Gastroesophageal sphincter (tissue), 4 donors: ENCODE results near the gene BDNF. TPM values are rescaled to one million over a fixed set of nuclear protein-coding genes. Genes with fewer than 3 reads are reported as not detected.

Experiments
- ATAC-seq: fragments of 150-250 bp; one replicate; pipeline ENCODE4 v1.9.1; 2016; ENCODE audit warnings: mild to moderate bottlenecking, moderate library complexity
- H3K27ac ChIP-seq, 4 donors: fragments of 200-600 bp; sonication (generic) in 3 of 4; 1 replicate in 3 of 4; 2 replicates in 1 of 4; pipeline ENCODE4 v1.5.1; 2016 to 2019
- H3K27me3 ChIP-seq: fragments of 200-600 bp; sonication (generic); one replicate; pipeline ENCODE4 v1.5.1; 2019
- H3K36me3 ChIP-seq, 2 donors: fragments of 200-600 bp; sonication (generic); one replicate each; pipeline ENCODE4 v1.5.1; 2019; ENCODE audit warnings: control low read depth in 1 of 2
- H3K4me1 ChIP-seq, 3 donors: fragments of 200-600 bp; sonication (generic); 1 replicate in 2 of 3; 2 replicates in 1 of 3; pipeline ENCODE4 v1.5.1; 2016 to 2019; ENCODE audit warnings: control low read depth in 2 of 3
- H3K4me3 ChIP-seq, 2 donors: fragments of 200-600 bp; sonication (generic); one replicate each; pipeline ENCODE4 v1.5.1; 2019; ENCODE audit warnings: mild to moderate bottlenecking in 1 of 2, moderate library complexity in 1 of 2
- H3K9me3 ChIP-seq, 3 donors: fragments of 200-600 bp; sonication (generic); one replicate each; pipeline ENCODE4 v1.5.1; 2017 to 2019; ENCODE audit warnings: control low read depth in 2 of 3
- CTCF ChIP-seq, 4 experiments: fragments of 200-600 bp in 2 of 4; fragments of 450-650 bp in 2 of 4; sonication (generic) in 1 of 4; IDR thresholded peaks; one replicate each; pipeline ENCODE4 v1.5.1; 2017 to 2019; ENCODE audit warnings: antibody characterized with exemption in 4 of 4, mild to moderate bottlenecking in 2 of 4, moderate library complexity in 2 of 4
- EP300 ChIP-seq: sonication (generic); formaldehyde crosslinking; IDR thresholded peaks from one replicate; pipeline ENCODE4 v1.6.1; 2017; ENCODE audit warnings: antibody characterized with exemption, mild to moderate bottlenecking
- POLR2A ChIP-seq, 2 donors: fragments of 450-650 bp; IDR thresholded peaks; one replicate each; pipeline ENCODE4 v1.6.1; 2017; ENCODE audit warnings: antibody characterized with exemption in 2 of 2, mild to moderate bottlenecking in 2 of 2, moderate library complexity in 1 of 2
- POLR2AphosphoS5 ChIP-seq: sonication (generic); formaldehyde crosslinking; IDR thresholded peaks from one replicate; pipeline ENCODE4 v1.6.1; 2017; ENCODE audit warnings: antibody characterized with exemption
- WGBS, 2 donors: methylation state at CpG; one replicate each; pipeline ENCODE4 v1.1.5; 2018; ENCODE audit warnings: low coverage in 1 of 2; 5-methylcytosine and 5-hydroxymethylcytosine counted together
- total RNA-seq, 4 donors: library from RNA; depleted of rRNA; stranded (reverse); fragments of >200 nt; gene quantifications; one replicate each; pipeline ENCODE4 v1.1.0, GENCODE V29; 2016

Gene BDNF
- total RNA-seq, 4 donors from 2014 or later: 0.31 to 0.62 (median 0.37) TPM; not detected in 1

GRCh38 chr11:27625347-27625912 lies 74.8 kb downstream of the BDNF start:
- Histone ChIP-seq H3K27me3 (no peaks in the 10 kb centered on the region), H3K9me3 (no peaks in the 10 kb centered on the region), H3K36me3 (no peaks in the 10 kb centered on the region), H3K4me3 (no peak overlapping the region), H3K4me1 (no peaks in the 10 kb centered on the region), H3K27ac (no peak overlapping the region)
- TF ChIP-seq POLR2AphosphoS5: no peak
- TF ChIP-seq POLR2A (IDR thresholded peaks at IDR 0.05): no peak
- TF ChIP-seq CTCF (IDR thresholded peaks at IDR 0.05): no peak
- TF ChIP-seq EP300: no peak
- WGBS, 2 donors: 18% methylated on average over 1 of the region's 1 CpG; no CpG with 5 or more reads in 1 of the 2 donors
- ATAC-seq: no peak

GRCh38 chr11:27623945-27624523 lies 76.2 kb downstream of the BDNF start:
- no peaks in the 10 kb centered on the region for H3K9me3 ChIP-seq
- no peaks in the 10 kb centered on the region for H3K4me1 ChIP-seq
- WGBS, 2 donors: 68 to 69% methylated on average over 3 to 4 of the region's 5 CpGs
- H3K4me3 ChIP-seq: no peak overlapping the region
- H3K27ac ChIP-seq: no peak overlapping the region
- no peaks in the 10 kb centered on the region for H3K36me3 ChIP-seq
- ATAC-seq: no peak
- TF ChIP-seq POLR2A (IDR thresholded peaks at IDR 0.05) (no peak), POLR2AphosphoS5 (no peak), EP300 (no peak), CTCF (IDR thresholded peaks at IDR 0.05) (no peak)
- H3K27me3 ChIP-seq: no peaks in the 10 kb centered on the region

GRCh38 chr11:27622541-27623300 lies 77.5 kb downstream of the BDNF start:
- H3K4me3 ChIP-seq: no peak overlapping the region
- no peaks in the 10 kb centered on the region for H3K4me1 ChIP-seq
- no peak for ATAC-seq
- H3K9me3 ChIP-seq: no peaks in the 10 kb centered on the region
- no peak for TF ChIP-seq POLR2A (IDR thresholded peaks at IDR 0.05)
- no peak for TF ChIP-seq EP300
- no peak for TF ChIP-seq POLR2AphosphoS5
- no peak for TF ChIP-seq CTCF (IDR thresholded peaks at IDR 0.05)
- no peaks in the 10 kb centered on the region for H3K36me3 ChIP-seq
- no peak overlapping the region for H3K27ac ChIP-seq
- whole genome bisulfite sequencing, 2 donors: 59 to 85% methylated on average over 4 to 6 of the region's 6 CpGs
- no peaks in the 10 kb centered on the region for H3K27me3 ChIP-seq

- H3K27me3 ChIP-seq: no peaks in the 10 kb centered on the region
- H3K36me3 ChIP-seq: no peaks in the 10 kb centered on the region
- ATAC-seq: no peak
- H3K4me1 ChIP-seq: no peaks in the 10 kb centered on the region
- H3K9me3 ChIP-seq: no peaks in the 10 kb centered on the region
- TF ChIP-seq CTCF (IDR thresholded peaks at IDR 0.05) (no peak), POLR2AphosphoS5 (no peak), EP300 (no peak), POLR2A (IDR thresholded peaks at IDR 0.05) (no peak)
- 69 to 72% methylated on average over 4 of the region's 4 CpGs for WGBS, 2 donors
- no peak overlapping the region for H3K4me3 ChIP-seq
- no peak overlapping the region for H3K27ac ChIP-seq
These were observed 78.7 kb downstream of the BDNF start for GRCh38 chr11:27621405-27622161.
